Activated CD4-positive, alpha-beta T cell treated with anti-CD3 and anti-CD28 coated beads for 48 hours (primary cell): ENCODE measurements around the gene CKB.

ENCODE experiments used
- DNase-seq: peaks from one replicate; pipeline ENCODE4 v3.0.0-alpha.2; 2020

The CKB gene

GRCh38 chr14:103549361-103550311, 27.0 kb upstream of the CKB start:
- DNase-seq = no peak

GRCh38 chr14:103548463-103549351, 26.1 kb upstream of the CKB start:
- no peak for DNase-seq

- no peak for DNase-seq
Observed at GRCh38 chr14:103547941-103548462, 25.4 kb upstream of the CKB start.

- DNase-seq = no peak
Observed at GRCh38 chr14:103547455-103547940, 24.9 kb upstream of the CKB start.

- DNase-seq = peak; percentile 85
Observed at GRCh38 chr14:103546652-103547454, 24.2 kb upstream of the CKB start.

- DNase-seq = no peak
Observed at GRCh38 chr14:103545915-103546651, 23.5 kb upstream of the CKB start.

GRCh38 chr14:103545219-103545914, 22.7 kb upstream of the CKB start:
- no peak for DNase-seq

- no peak for DNase-seq
Observed at GRCh38 chr14:103544388-103545218, 22.0 kb upstream of the CKB start.

- DNase-seq = no peak
Observed at GRCh38 chr14:103543721-103544387, 21.2 kb upstream of the CKB start.

- DNase-seq = no peak
Observed at GRCh38 chr14:103543140-103543539, 20.5 kb upstream of the CKB start.

- DNase-seq = no peak
Observed at GRCh38 chr14:103542605-103543088, 20.0 kb upstream of the CKB start.

GRCh38 chr14:103541709-103542604, 19.3 kb upstream of the CKB start:
- DNase-seq = no peak

- DNase-seq = no peak
Observed at GRCh38 chr14:103540821-103541708, 18.4 kb upstream of the CKB start.

GRCh38 chr14:103539056-103539825, 16.6 kb upstream of the CKB start:
- DNase-seq = no peak

GRCh38 chr14:103538291-103539055, 15.8 kb upstream of the CKB start:
- DNase-seq = no peak
